Right cardiac atrium (tissue), 5 donors: ENCODE results near the gene FOLR2. TPM values are rescaled to one million over a fixed set of nuclear protein-coding genes. Genes with fewer than 3 reads are reported as not detected.

ENCODE experiments used
- ATAC-seq, 2 donors: fragments of 200-7000 bp; cut with Tn5 transposase; one replicate each; pipeline versions ENCODE4 v1.8.0 to v1.9.1; 2020; ENCODE audit warnings: moderate library complexity in 2 of 2, mild to moderate bottlenecking in 1 of 2
- DNase-seq, 3 donors: peaks; one replicate each; pipeline ENCODE4 v3.0.0-alpha.2; 2020
- H3K27ac ChIP-seq: one replicate; pipeline ENCODE4 v1.5.1; 2013; ENCODE audit warnings: mild to moderate bottlenecking, low read length, control low read depth, moderate library complexity
- H3K27me3 ChIP-seq: one replicate; pipeline ENCODE4 v1.6.1; 2013; ENCODE audit not compliant: control insufficient read depth, insufficient read depth
- H3K4me1 ChIP-seq: one replicate; pipeline ENCODE4 v1.6.1; 2013; ENCODE audit warnings: low read length; ENCODE audit not compliant: control insufficient read depth, insufficient read depth
- H3K4me3 ChIP-seq: one replicate; pipeline ENCODE4 v1.5.1; 2013; ENCODE audit warnings: low read length, control low read depth
- H3K9me3 ChIP-seq: one replicate; pipeline ENCODE4 v1.6.1; 2013; ENCODE audit warnings: low read length; ENCODE audit not compliant: control insufficient read depth
- WGBS: extraction: QIAGEN DNeasy Blood & Tissue Kit; methylation state at CpG from one replicate; pipeline ENCODE4 v1.1.7; 2013; 5-methylcytosine and 5-hydroxymethylcytosine counted together
- intact Hi-C, 4 donors: fragments of 100-400 bp; cut with DNase I; formaldehyde crosslinking; loops; one replicate each; pipeline versions ENCODE4 v1.11.0 to v1.14.0; 2022 to 2023
- polyA plus RNA-seq: library from polyadenylated mRNA; stranded (reverse); fragments of 200-250 nt; gene quantifications from one replicate; pipeline ENCODE4 v1.2.3, GENCODE V29; 2013
- total RNA-seq, 4 donors: library from RNA; stranded (reverse); fragmentation: NEBNext Ultra II Directional; extraction: Animal tissue kit (Norgen Biotek cat#: 25700); gene quantifications; one replicate each; pipeline ENCODE4 v1.2.1, GENCODE V29; 2021
- donor health status: healthy with polysubstance abuse.
- donor health status: DM: no; HTN: yes; CAD: no.
- donor health status: DM: no; HTN: no; CAD: no.
- donor health status: DM: no; HTN: yes; CAD: no; lungs with severe emphysema.
- donor health status: DM: yes; HTN: yes; CAD: no.

FOLR2 gene
- total and polyA plus RNA-seq, 5 donors, result 11.9 to 41.2 (median 37.1) TPM

- H3K4me3 ChIP-seq, result no peak overlapping the region
- H3K4me1 ChIP-seq, result peaks cover 1% of the 10 kb centered on the region
- H3K9me3 ChIP-seq, result peaks cover 2% of the 10 kb centered on the region
- intact Hi-C loops, result no loop called here
- no peak overlapping the region for H3K27ac ChIP-seq
- no peaks in the 10 kb centered on the region for H3K27me3 ChIP-seq
- WGBS, result 76% methylated on average over 3 of the region's 3 CpGs
- no peak for ATAC-seq
- DNase-seq, result no peak
Observed at GRCh38 chr11:72208281-72208680, 8.3 kb upstream of the FOLR2 start.

- H3K4me1 ChIP-seq, result peaks cover 1% of the 10 kb centered on the region
- no peak overlapping the region for H3K4me3 ChIP-seq
- intact Hi-C loops, result no loop called here
- H3K9me3 ChIP-seq, result peaks cover 2% of the 10 kb centered on the region
- DNase-seq, result no peak
- 67% methylated on average over 4 of the region's 4 CpGs for WGBS
- no peak overlapping the region for H3K27ac ChIP-seq
- no peaks in the 10 kb centered on the region for H3K27me3 ChIP-seq
- ATAC-seq, result no peak
Observed at GRCh38 chr11:72209101-72209500, 7.5 kb upstream of the FOLR2 start.

GRCh38 chr11:72217841-72218240, 1.2 kb downstream of the FOLR2 start:
- Histone ChIP-seq H3K27me3 (no peaks in the 10 kb centered on the region), H3K4me3 (no peak overlapping the region), H3K4me1 (peaks cover 4% of the 10 kb centered on the region), H3K9me3 (no peaks in the 10 kb centered on the region), H3K27ac (no peak overlapping the region)
- WGBS, result 33% methylated on average over 2 of the region's 2 CpGs
- no peak for ATAC-seq
- intact Hi-C loops, result no loop called here
- no peak for DNase-seq

- intact Hi-C loops, result no loop called here
- WGBS, result 85% methylated on average over 5 of the region's 5 CpGs
- Histone ChIP-seq H3K27me3 (no peaks in the 10 kb centered on the region), H3K9me3 (no peaks in the 10 kb centered on the region), H3K27ac (no peak overlapping the region), H3K4me3 (no peak overlapping the region), H3K4me1 (peaks cover 4% of the 10 kb centered on the region)
- no peak for DNase-seq
- no peak for ATAC-seq
Observed at GRCh38 chr11:72218251-72218745, 1.7 kb downstream of the FOLR2 start.

GRCh38 chr11:72220696-72221363, 4.2 kb downstream of the FOLR2 start:
- Histone ChIP-seq H3K4me3 (no peak overlapping the region), H3K4me1 (peaks cover 10% of the 10 kb centered on the region), H3K27ac (no peak overlapping the region), H3K27me3 (no peaks in the 10 kb centered on the region), H3K9me3 (no peaks in the 10 kb centered on the region)
- ATAC-seq (no peak), DNase-seq (no peak)
- 89% methylated on average over 10 of the region's 10 CpGs for WGBS
- intact Hi-C loops, result no loop called here

- H3K27me3 ChIP-seq, result no peaks in the 10 kb centered on the region
- no peak overlapping the region for H3K27ac ChIP-seq
- 82% methylated on average over 7 of the region's 7 CpGs for WGBS
- peak in 1 of 3 donors; percentile 60 for DNase-seq
- peaks cover 10% of the 10 kb centered on the region for H3K4me1 ChIP-seq
- H3K4me3 ChIP-seq, result no peak overlapping the region
- intact Hi-C loops, result no loop called here
- no peak for ATAC-seq
- H3K9me3 ChIP-seq, result no peaks in the 10 kb centered on the region
Observed at GRCh38 chr11:72221386-72222075, 4.9 kb downstream of the FOLR2 start.

- Histone ChIP-seq H3K4me1 (peaks cover 10% of the 10 kb centered on the region), H3K27ac (peak overlapping the region; percentile 88), H3K27me3 (no peaks in the 10 kb centered on the region), H3K9me3 (no peaks in the 10 kb centered on the region), H3K4me3 (peak overlapping the region; percentile 85)
- ATAC-seq, result no peak
- DNase-seq, result peak in 2 of 3 donors; percentile 23 to 48
- 55% methylated on average over 6 of the region's 6 CpGs for WGBS
- intact Hi-C loops, result no loop called here
Observed at GRCh38 chr11:72222106-72222891, 5.7 kb downstream of the FOLR2 start.

- under 1% methylated on average over 47 of the region's 47 CpGs for WGBS
- intact Hi-C loops, result no loop called here
- Histone ChIP-seq H3K4me3 (peak overlapping the region; percentile 85), H3K27ac (peak overlapping the region; percentile 88), H3K27me3 (no peaks in the 10 kb centered on the region), H3K4me1 (peaks cover 10% of the 10 kb centered on the region), H3K9me3 (no peaks in the 10 kb centered on the region)
- DNase-seq, result peak; percentile 95 to 98 (median 98)
- ATAC-seq, result peak; percentile 91 to 92
Observed at GRCh38 chr11:72222907-72223614, 6.5 kb downstream of the FOLR2 start.

- peak overlapping the region; percentile 88 for H3K27ac ChIP-seq
- ATAC-seq, result peak; percentile 85 to 87
- intact Hi-C loops, result no loop called here
- peaks cover 10% of the 10 kb centered on the region for H3K4me1 ChIP-seq
- DNase-seq, result peak; percentile 79 to 93 (median 92)
- H3K9me3 ChIP-seq, result no peaks in the 10 kb centered on the region
- WGBS, result under 1% methylated on average over 84 of the region's 84 CpGs
- peak overlapping the region; percentile 85 for H3K4me3 ChIP-seq
- H3K27me3 ChIP-seq, result no peaks in the 10 kb centered on the region
Observed at GRCh38 chr11:72223615-72224563, 7.3 kb downstream of the FOLR2 start.
